ENCODE results near the gene ATOSA. TPM values are rescaled to one million over a fixed set of nuclear protein-coding genes. Genes with fewer than 3 reads are reported as not detected.
A peak's percentile ranks its signal among the peaks of the same experiment; 100 is the strongest.

Gene ATOSA
- total and polyA plus RNA-seq, 2 of the 13 experiments (the other 11 are each of a cell fraction or from before 2014, with no cell fraction given) = 6.6 to 16.3 TPM

DNA sequence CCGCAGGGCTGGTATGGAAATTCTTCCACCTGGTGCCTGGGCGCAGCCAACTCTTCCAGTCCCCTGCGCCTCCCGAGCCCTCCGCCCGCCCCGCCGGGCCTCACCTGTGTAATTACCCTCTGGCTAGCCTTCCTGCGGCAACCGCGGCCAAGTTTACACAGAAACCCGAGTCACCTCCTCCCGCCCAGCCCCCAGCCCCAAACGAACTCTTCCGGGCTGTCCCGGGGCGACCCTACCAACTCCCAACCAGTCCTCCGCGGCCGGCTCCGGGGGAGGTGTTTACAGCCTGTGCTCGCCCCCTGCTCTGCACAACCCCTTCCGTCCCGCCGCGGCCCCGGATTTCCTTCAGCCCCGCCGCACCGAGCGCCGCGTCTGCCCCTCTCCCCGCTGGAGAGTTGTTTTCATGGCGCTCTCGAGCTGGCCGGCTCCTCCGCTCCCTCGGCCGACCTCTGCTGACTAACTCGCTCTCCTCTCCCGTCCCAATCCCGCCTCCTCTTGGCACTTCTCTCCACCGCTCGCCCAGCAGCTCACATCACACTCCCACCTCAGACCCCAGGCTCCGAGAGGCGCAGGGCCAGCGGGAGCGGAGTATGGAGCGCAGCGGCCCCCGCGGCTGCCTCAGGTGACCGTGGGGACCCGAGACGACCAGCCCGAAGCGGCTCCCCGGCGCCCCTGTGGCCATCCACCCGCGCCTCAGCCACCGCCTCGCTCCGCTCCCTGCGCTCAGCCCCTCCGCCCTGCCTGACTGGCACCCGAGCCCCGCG is 538 bp downstream of the ATOSA start (continued):
- TF ChIP-seq ZFP1 (CRISPR knock-in tag; IDR thresholded peaks at IDR 0.05) = no peak
- peak; percentile 65; the same call in 1 of the 2 replicates for TF ChIP-seq ISL2 (CRISPR knock-in tag; IDR thresholded peaks at IDR 0.05)
- TF ChIP-seq DNMT1 (CRISPR knock-in tag; IDR thresholded peaks at IDR 0.05) = no peak
- no peak for TF ChIP-seq LCORL (IDR thresholded peaks at IDR 0.05)
- peak; percentile 93 for TF ChIP-seq LCORL (CRISPR knock-in tag; IDR thresholded peaks at IDR 0.05)
- no peak for TF ChIP-seq HNF4G (IDR thresholded peaks at IDR 0.05; ENCODE audit: borderline replicate concordance, low read depth, low read length)
- TF ChIP-seq HNF4G (CRISPR knock-in tag; IDR thresholded peaks at IDR 0.05; ENCODE audit: borderline replicate concordance, low read depth) = no peak
- 0 out of 2 replicates have a peak, but pooled peaks have one; percentile 20 for TF ChIP-seq KAT8 (CRISPR knock-in tag; IDR thresholded peaks at IDR 0.05)
- TF ChIP-seq GTF2F1 (IDR thresholded peaks at IDR 0.05; ENCODE audit: low read length) = no peak
- TF ChIP-seq PRPF4 (IDR thresholded peaks at IDR 0.05; ENCODE audit: low read depth, low read length, poor library complexity, severe bottlenecking) = no peak
- TF ChIP-seq ZNF230 (CRISPR knock-in tag; IDR thresholded peaks at IDR 0.05) = no peak
- no peak for TF ChIP-seq ZNF451 (CRISPR knock-in tag; IDR thresholded peaks at IDR 0.05)
- no peak for TF ChIP-seq ZEB1 (IDR thresholded peaks at IDR 0.05; ENCODE audit: insufficient replicate concordance, low read depth)
- no peak for TF ChIP-seq ZFP36 (IDR thresholded peaks at IDR 0.05; ENCODE audit: borderline replicate concordance, low read depth, low read length, partially characterized antibody)
- no peak for TF ChIP-seq ZNF232 (CRISPR knock-in tag; IDR thresholded peaks at IDR 0.05; ENCODE audit: borderline replicate concordance)
- no peak for TF ChIP-seq SMARCE1 (IDR thresholded peaks at IDR 0.05; ENCODE audit: borderline replicate concordance)
- no peak for TF ChIP-seq ZNF143 (CRISPR knock-in tag; IDR thresholded peaks at IDR 0.05)
- no peak for TF ChIP-seq ZNF614 (CRISPR knock-in tag; IDR thresholded peaks at IDR 0.05; ENCODE audit: borderline replicate concordance)
- no peak for TF ChIP-seq RAD51 (IDR thresholded peaks at IDR 0.05; ENCODE audit: borderline replicate concordance)
- no peak for TF ChIP-seq RFX3 (CRISPR knock-in tag; IDR thresholded peaks at IDR 0.05)
- no peak for TF ChIP-seq NR2F6 (IDR thresholded peaks at IDR 0.05)
- TF ChIP-seq NR2F6 (CRISPR knock-in tag; IDR thresholded peaks at IDR 0.05) = no peak
- TF ChIP-seq CHD2 (IDR thresholded peaks at IDR 0.05; ENCODE audit: low read depth, low read length) = no peak
- no peak for TF ChIP-seq ZNF3 (CRISPR knock-in tag; IDR thresholded peaks at IDR 0.05)
- TF ChIP-seq ZNF788 (CRISPR knock-in tag; IDR thresholded peaks at IDR 0.05; ENCODE audit: borderline replicate concordance) = no peak; the same call in 1 of the 2 replicates
- no peak for TF ChIP-seq ISX (CRISPR knock-in tag; conservative IDR thresholded peaks at IDR 0.05)
- no peak for TF ChIP-seq ARNT2 (CRISPR knock-in tag; IDR thresholded peaks at IDR 0.05; ENCODE audit: low read depth)
- TF ChIP-seq, protein P1, sequence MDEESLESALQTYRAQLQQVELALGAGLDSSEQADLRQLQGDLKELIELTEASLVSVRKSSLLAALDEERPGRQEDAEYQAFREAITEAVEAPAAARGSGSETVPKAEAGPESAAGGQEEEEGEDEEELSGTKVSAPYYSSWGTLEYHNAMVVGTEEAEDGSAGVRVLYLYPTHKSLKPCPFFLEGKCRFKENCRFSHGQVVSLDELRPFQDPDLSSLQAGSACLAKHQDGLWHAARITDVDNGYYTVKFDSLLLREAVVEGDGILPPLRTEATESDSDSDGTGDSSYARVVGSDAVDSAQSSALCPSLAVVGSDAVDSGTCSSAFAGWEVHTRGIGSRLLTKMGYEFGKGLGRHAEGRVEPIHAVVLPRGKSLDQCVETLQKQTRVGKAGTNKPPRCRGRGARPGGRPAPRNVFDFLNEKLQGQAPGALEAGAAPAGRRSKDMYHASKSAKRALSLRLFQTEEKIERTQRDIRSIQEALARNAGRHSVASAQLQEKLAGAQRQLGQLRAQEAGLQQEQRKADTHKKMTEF (CRISPR knock-in tag; IDR thresholded peaks at IDR 0.05) = peak; percentile 20
- TF ChIP-seq ZNF17 (CRISPR knock-in tag; IDR thresholded peaks at IDR 0.05) = no peak
- TF ChIP-seq ZNF841 (CRISPR knock-in tag; IDR thresholded peaks at IDR 0.05; ENCODE audit: borderline replicate concordance) = no peak
- TF ChIP-seq, protein P2, sequence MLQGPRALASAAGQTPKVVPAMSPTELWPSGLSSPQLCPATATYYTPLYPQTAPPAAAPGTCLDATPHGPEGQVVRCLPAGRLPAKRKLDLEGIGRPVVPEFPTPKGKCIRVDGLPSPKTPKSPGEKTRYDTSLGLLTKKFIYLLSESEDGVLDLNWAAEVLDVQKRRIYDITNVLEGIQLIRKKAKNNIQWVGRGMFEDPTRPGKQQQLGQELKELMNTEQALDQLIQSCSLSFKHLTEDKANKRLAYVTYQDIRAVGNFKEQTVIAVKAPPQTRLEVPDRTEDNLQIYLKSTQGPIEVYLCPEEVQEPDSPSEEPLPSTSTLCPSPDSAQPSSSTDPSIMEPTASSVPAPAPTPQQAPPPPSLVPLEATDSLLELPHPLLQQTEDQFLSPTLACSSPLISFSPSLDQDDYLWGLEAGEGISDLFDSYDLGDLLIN (CRISPR knock-in tag; IDR thresholded peaks at IDR 0.05; ENCODE audit: borderline replicate concordance) = no peak
- no peak; the same call in 1 of the 2 replicates for TF ChIP-seq ZFP82 (CRISPR knock-in tag; IDR thresholded peaks at IDR 0.05; ENCODE audit: borderline replicate concordance)
- no peak for TF ChIP-seq ZKSCAN5 (CRISPR knock-in tag; IDR thresholded peaks at IDR 0.05)
- TF ChIP-seq XRCC5 (optimal IDR thresholded peaks at IDR 0.05; ENCODE audit: low read length) = peak; percentile 16

Measured in HepG2 (cell line).